ENCODE data around the gene EIPR1.
"Not testable (repeated sequence)": the region's sequence is repeated elsewhere in the genome, so short reads cannot be mapped to it uniquely, and the experiment has no call there.

Gene EIPR1

DNA sequence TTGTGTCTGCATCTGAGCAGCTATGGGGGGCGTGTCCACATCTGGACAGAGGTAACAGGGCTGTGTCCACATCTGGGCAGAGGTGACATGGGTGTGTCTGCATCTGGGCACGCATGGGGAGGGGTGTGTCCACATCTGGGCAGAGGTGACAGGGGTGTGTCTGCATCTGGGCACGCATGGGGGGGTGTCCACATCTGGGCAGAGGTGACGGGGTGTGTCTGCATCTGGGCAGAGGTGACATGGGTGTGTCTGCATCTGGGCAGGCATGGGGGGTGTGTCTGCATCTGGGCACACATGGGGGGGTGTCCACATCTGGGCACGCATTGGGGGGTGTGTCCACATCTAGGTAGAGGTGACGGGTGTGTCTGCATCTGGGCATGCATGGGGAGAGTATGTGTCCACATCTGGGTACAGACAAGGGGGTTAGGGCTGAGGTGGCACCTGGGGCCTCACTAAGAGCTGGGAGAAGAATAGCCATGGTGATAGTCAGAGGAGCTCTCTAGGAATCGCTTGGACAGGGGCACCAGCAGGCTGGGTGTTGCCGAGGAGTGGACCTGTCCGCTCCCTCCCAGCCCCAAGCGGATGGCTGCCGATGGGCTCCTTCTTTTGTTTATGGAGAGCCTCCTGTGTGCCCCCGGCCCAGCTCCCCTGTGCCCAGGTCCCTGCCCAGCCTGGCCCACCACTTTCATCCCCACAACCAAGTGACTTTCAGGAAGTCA, 177.8 kb downstream of the EIPR1 start:
- H3K9me3 ChIP-seq (ENCODE audit: insufficient read depth, low read length) = peaks cover 6% of the 10 kb centered on the region; the same call in 1 of the 2 replicates
- no peak for DNase-seq (ENCODE audit: low read depth, low spot score)
- no peak overlapping the region for H3K9ac ChIP-seq (ENCODE audit: insufficient read length, low read depth)
- no peak overlapping the region for H3K4me3 ChIP-seq (ENCODE audit: insufficient read length, low read depth)
- H3K36me3 ChIP-seq (ENCODE audit: insufficient read depth, insufficient read length, low read length) = peaks cover 17% of the 10 kb centered on the region
- H3K4me1 ChIP-seq (ENCODE audit: insufficient read depth, insufficient read length) = peaks cover 12% of the 10 kb centered on the region
- H3K27me3 ChIP-seq (ENCODE audit: insufficient read depth, insufficient read length) = no peaks in the 10 kb centered on the region
- TF ChIP-seq ZNF274 (IDR thresholded peaks at IDR 0.05; ENCODE audit: low read depth, low read length) (no peak), SUZ12 (IDR thresholded peaks at IDR 0.05; ENCODE audit: extremely low read depth, insufficient read depth, insufficient read length) (no peak), YY1 (IDR thresholded peaks at IDR 0.05; ENCODE audit: insufficient read depth, insufficient read length) (no peak)

- H3K4me1 ChIP-seq (ENCODE audit: insufficient read depth, insufficient read length) = peaks cover 12% of the 10 kb centered on the region
- not testable (repeated sequence) for H3K4me3 ChIP-seq (ENCODE audit: insufficient read length, low read depth); H3K9ac ChIP-seq (ENCODE audit: insufficient read length, low read depth); H3K27me3 ChIP-seq (ENCODE audit: insufficient read depth, insufficient read length); H3K9me3 ChIP-seq (ENCODE audit: insufficient read depth, low read length)
- peak; percentile 55 for DNase-seq (ENCODE audit: low read depth, low spot score)
- peaks cover 19% of the 10 kb centered on the region for H3K36me3 ChIP-seq (ENCODE audit: insufficient read depth, insufficient read length, low read length)
Observed at GRCh38 chr2:3198671-3199192, 178.9 kb downstream of the EIPR1 start.

GRCh38 chr2:3198119-3198518, 179.5 kb downstream of the EIPR1 start:
- peaks cover 23% of the 10 kb centered on the region for H3K36me3 ChIP-seq (ENCODE audit: insufficient read depth, insufficient read length, low read length)
- H3K4me1 ChIP-seq (ENCODE audit: insufficient read depth, insufficient read length) = peaks cover 9% of the 10 kb centered on the region
- TF ChIP-seq ZNF274 (IDR thresholded peaks at IDR 0.05; ENCODE audit: low read depth, low read length) = no peak
- no peak for TF ChIP-seq SUZ12 (IDR thresholded peaks at IDR 0.05; ENCODE audit: extremely low read depth, insufficient read depth, insufficient read length)
- no peak for TF ChIP-seq YY1 (IDR thresholded peaks at IDR 0.05; ENCODE audit: insufficient read depth, insufficient read length)
- H3K27me3 ChIP-seq (ENCODE audit: insufficient read depth, insufficient read length) = no peaks in the 10 kb centered on the region
- no peak overlapping the region for H3K4me3 ChIP-seq (ENCODE audit: insufficient read length, low read depth)
- H3K9ac ChIP-seq (ENCODE audit: insufficient read length, low read depth) = no peak overlapping the region
- peak; percentile 50 for DNase-seq (ENCODE audit: low read depth, low spot score)
- peaks cover 6% of the 10 kb centered on the region; the same call in 1 of the 2 replicates for H3K9me3 ChIP-seq (ENCODE audit: insufficient read depth, low read length)

DNA sequence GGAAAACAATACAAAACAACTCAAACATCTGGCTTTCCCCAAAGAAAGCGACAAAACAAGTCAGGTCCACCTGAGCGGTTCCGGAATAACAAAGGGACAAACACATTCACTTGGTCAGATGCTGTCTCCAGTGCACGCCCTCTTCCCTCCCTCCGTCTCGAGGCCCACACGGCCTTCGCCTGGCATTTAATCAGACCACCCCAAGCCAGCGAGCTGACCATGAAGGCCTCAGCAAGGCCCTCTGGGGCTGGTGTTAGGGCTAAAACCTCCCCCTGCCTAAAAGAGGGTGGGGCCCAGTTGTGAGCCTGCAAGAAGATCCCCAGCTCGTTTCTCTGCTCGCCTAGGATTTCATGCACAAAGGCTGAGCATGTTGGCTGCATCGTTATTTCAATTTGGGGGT, 180.3 kb downstream of the EIPR1 start:
- no peak for TF ChIP-seq ZNF274 (IDR thresholded peaks at IDR 0.05; ENCODE audit: low read depth, low read length)
- no peak for TF ChIP-seq YY1 (IDR thresholded peaks at IDR 0.05; ENCODE audit: insufficient read depth, insufficient read length)
- TF ChIP-seq SUZ12 (IDR thresholded peaks at IDR 0.05; ENCODE audit: extremely low read depth, insufficient read depth, insufficient read length) = no peak
- DNase-seq (ENCODE audit: low read depth, low spot score) = no peak
- peaks cover 31% of the 10 kb centered on the region for H3K36me3 ChIP-seq (ENCODE audit: insufficient read depth, insufficient read length, low read length)
- H3K9me3 ChIP-seq (ENCODE audit: insufficient read depth, low read length) = peaks cover 6% of the 10 kb centered on the region; the same call in 1 of the 2 replicates
- peaks cover 9% of the 10 kb centered on the region for H3K4me1 ChIP-seq (ENCODE audit: insufficient read depth, insufficient read length)
- no peak overlapping the region for H3K9ac ChIP-seq (ENCODE audit: insufficient read length, low read depth)
- H3K4me3 ChIP-seq (ENCODE audit: insufficient read length, low read depth) = no peak overlapping the region
- H3K27me3 ChIP-seq (ENCODE audit: insufficient read depth, insufficient read length) = no peaks in the 10 kb centered on the region

DNA sequence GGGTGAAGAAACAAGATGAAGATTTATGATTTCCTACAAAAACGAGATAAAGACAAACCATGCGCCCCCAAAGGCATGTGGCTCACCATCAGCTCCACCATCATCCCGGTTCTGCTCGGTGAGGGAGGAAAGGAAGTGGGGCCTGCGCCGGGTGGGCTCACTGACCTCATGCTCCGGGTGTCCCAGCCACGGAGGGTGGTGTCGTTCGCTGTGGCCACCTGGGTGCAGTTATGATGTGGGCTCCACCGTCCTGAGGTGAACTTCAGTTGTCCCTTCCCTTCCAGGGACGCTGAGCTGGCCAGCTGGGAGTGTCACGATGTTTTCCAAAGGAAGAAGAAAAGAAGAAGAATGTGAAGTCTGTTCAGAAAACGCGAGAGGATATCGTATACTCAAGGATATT, 180.9 kb downstream of the EIPR1 start:
- TF ChIP-seq SUZ12 (IDR thresholded peaks at IDR 0.05; ENCODE audit: extremely low read depth, insufficient read depth, insufficient read length) = no peak
- no peak for TF ChIP-seq ZNF274 (IDR thresholded peaks at IDR 0.05; ENCODE audit: low read depth, low read length)
- TF ChIP-seq YY1 (IDR thresholded peaks at IDR 0.05; ENCODE audit: insufficient read depth, insufficient read length) = no peak
- H3K36me3 ChIP-seq (ENCODE audit: insufficient read depth, insufficient read length, low read length) = peaks cover 37% of the 10 kb centered on the region
- H3K9me3 ChIP-seq (ENCODE audit: insufficient read depth, low read length) = peaks cover 6% of the 10 kb centered on the region; the same call in 1 of the 2 replicates
- peaks cover 9% of the 10 kb centered on the region for H3K4me1 ChIP-seq (ENCODE audit: insufficient read depth, insufficient read length)
- no peak overlapping the region for H3K4me3 ChIP-seq (ENCODE audit: insufficient read length, low read depth)
- no peak overlapping the region for H3K9ac ChIP-seq (ENCODE audit: insufficient read length, low read depth)
- no peak for DNase-seq (ENCODE audit: low read depth, low spot score)
- H3K27me3 ChIP-seq (ENCODE audit: insufficient read depth, insufficient read length) = no peaks in the 10 kb centered on the region

GRCh38 chr2:3195641-3196476, 181.8 kb downstream of the EIPR1 start:
- no peak for TF ChIP-seq ZNF274 (IDR thresholded peaks at IDR 0.05; ENCODE audit: low read depth, low read length)
- TF ChIP-seq SUZ12 (IDR thresholded peaks at IDR 0.05; ENCODE audit: extremely low read depth, insufficient read depth, insufficient read length) = no peak
- TF ChIP-seq YY1 (IDR thresholded peaks at IDR 0.05; ENCODE audit: insufficient read depth, insufficient read length) = no peak

DNA sequence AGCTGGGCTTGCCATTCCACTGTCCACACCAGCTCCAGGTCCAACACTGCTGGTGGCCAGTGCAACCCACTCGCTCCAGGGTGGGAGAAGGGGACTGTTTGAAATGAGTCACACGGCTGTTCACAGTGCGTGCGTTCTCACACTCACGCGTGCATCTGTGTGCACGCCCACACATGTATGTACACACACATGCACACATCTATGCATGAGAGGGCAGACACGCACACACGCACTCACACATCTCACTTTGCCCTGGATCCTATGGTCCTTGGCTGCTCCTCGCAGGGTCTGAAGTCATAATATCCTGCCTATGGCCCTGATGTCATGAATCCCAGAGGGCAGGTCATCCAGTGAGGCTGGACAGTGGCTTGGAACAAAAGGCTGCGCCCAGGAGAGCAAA, 182.8 kb downstream of the EIPR1 start:
- H3K9ac ChIP-seq (ENCODE audit: insufficient read length, low read depth) = no peak overlapping the region
- H3K4me1 ChIP-seq (ENCODE audit: insufficient read depth, insufficient read length) = peaks cover 6% of the 10 kb centered on the region
- no peak overlapping the region for H3K4me3 ChIP-seq (ENCODE audit: insufficient read length, low read depth)
- DNase-seq (ENCODE audit: low read depth, low spot score) = no peak
- peaks cover 5% of the 10 kb centered on the region; the same call in 1 of the 2 replicates for H3K9me3 ChIP-seq (ENCODE audit: insufficient read depth, low read length)
- TF ChIP-seq YY1 (IDR thresholded peaks at IDR 0.05; ENCODE audit: insufficient read depth, insufficient read length) = no peak
- TF ChIP-seq SUZ12 (IDR thresholded peaks at IDR 0.05; ENCODE audit: extremely low read depth, insufficient read depth, insufficient read length) = no peak
- no peak for TF ChIP-seq ZNF274 (IDR thresholded peaks at IDR 0.05; ENCODE audit: low read depth, low read length)
- peaks cover 49% of the 10 kb centered on the region for H3K36me3 ChIP-seq (ENCODE audit: insufficient read depth, insufficient read length, low read length)
- H3K27me3 ChIP-seq (ENCODE audit: insufficient read depth, insufficient read length) = no peaks in the 10 kb centered on the region

More at GRCh38 chr2:3195641-3196476, 181.8 kb downstream of the EIPR1 start:
- Histone ChIP-seq H3K27me3 (ENCODE audit: insufficient read depth, insufficient read length) (no peaks in the 10 kb centered on the region), H3K9ac (ENCODE audit: insufficient read length, low read depth) (no peak overlapping the region), H3K9me3 (ENCODE audit: insufficient read depth, low read length) (peaks cover 6% of the 10 kb centered on the region; the same call in 1 of the 2 replicates), H3K36me3 (ENCODE audit: insufficient read depth, insufficient read length, low read length) (peaks cover 43% of the 10 kb centered on the region), H3K4me3 (ENCODE audit: insufficient read length, low read depth) (no peak overlapping the region), H3K4me1 (ENCODE audit: insufficient read depth, insufficient read length) (peaks cover 9% of the 10 kb centered on the region)
- no peak for DNase-seq (ENCODE audit: low read depth, low spot score)
